Prostate gland (tissue), 2 donors: ENCODE results near the gene PHLPP1.

Experiments
- POLR2A ChIP-seq: fragments of 450-650 bp; IDR thresholded peaks from one replicate; pipeline ENCODE4 v1.6.1; 2016; ENCODE audit warnings: antibody characterized with exemption, mild to moderate bottlenecking
- TF ChIP-seq, protein P1 (sequence below), 4 experiments: fragments of 200-600 bp in 2 of 4; fragments of 450-650 bp in 2 of 4; sonication (generic) in 2 of 4; IDR thresholded peaks; 1 replicate in 3 of 4; 2 replicates in 1 of 4; pipeline ENCODE4 v1.5.1; 2016 to 2019; ENCODE audit warnings: antibody characterized with exemption in 4 of 4, mild to moderate bottlenecking in 2 of 4, moderate library complexity in 2 of 4

DNA sequence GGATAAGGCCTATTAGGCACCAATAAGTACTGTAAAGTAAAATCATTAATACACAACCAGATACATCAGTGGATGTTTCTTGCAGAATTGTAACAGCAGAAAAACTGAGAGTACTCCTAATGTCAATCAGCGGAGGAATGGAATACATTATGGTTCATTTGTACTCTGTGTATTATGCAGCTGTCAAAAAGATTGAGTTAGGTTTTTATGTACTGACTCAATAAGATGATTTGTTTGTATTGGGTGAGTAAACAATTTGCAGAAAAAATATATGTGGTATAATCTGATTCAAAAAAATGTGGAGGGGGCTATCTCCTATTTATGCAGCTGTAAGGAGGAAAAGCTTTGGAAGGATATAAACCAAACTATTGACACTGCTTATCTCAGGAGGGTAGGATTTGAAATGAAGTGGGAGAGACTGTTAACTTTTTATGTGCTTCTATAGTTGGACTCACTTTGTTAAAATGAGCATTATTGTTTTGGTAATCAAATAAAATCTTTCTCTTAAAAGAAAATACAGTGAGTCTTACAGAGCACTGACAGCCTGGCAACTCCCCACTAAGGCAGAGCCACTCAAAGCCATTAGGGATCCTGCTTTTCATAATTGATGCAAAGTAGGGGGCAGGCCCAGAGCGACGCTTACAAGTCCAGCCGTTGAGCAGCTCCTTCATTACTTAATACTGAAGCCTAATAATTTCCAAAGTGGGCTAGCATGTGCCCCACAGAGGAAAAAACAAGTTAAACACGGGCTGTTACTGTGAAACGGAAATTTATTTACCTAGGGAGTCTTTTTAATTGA is 168.8 kb downstream of the PHLPP1 start:
- TF ChIP-seq, protein P1, sequence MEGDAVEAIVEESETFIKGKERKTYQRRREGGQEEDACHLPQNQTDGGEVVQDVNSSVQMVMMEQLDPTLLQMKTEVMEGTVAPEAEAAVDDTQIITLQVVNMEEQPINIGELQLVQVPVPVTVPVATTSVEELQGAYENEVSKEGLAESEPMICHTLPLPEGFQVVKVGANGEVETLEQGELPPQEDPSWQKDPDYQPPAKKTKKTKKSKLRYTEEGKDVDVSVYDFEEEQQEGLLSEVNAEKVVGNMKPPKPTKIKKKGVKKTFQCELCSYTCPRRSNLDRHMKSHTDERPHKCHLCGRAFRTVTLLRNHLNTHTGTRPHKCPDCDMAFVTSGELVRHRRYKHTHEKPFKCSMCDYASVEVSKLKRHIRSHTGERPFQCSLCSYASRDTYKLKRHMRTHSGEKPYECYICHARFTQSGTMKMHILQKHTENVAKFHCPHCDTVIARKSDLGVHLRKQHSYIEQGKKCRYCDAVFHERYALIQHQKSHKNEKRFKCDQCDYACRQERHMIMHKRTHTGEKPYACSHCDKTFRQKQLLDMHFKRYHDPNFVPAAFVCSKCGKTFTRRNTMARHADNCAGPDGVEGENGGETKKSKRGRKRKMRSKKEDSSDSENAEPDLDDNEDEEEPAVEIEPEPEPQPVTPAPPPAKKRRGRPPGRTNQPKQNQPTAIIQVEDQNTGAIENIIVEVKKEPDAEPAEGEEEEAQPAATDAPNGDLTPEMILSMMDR (IDR thresholded peaks at IDR 0.05): no peak
- no peak for TF ChIP-seq POLR2A
